CD14-positive monocyte (primary cell): ENCODE data around the gene INSYN2B. TPM values are rescaled to one million over a fixed set of nuclear protein-coding genes. Genes with fewer than 3 reads are reported as not detected.

Experiments used
- DNase-seq, 3 donors: peaks; one replicate each; pipeline ENCODE4 v3.0.0-alpha.2; 2011 to 2022
- H2AFZ ChIP-seq: 2 replicates; pipeline ENCODE4 v1.6.0; 2012; ENCODE audit warnings: mild to moderate bottlenecking, low read depth, low read length, inconsistent platforms; ENCODE audit not compliant: insufficient read depth, poor library complexity, severe bottlenecking
- H3K27ac ChIP-seq, 2 donors: 1 replicate in 1 of 2; 2 replicates in 1 of 2; pipeline ENCODE4 v1.5.1; 2012 to 2013; ENCODE audit warnings: low read length in 2 of 2, control low read depth in 1 of 2, inconsistent platforms in 1 of 2, low read depth in 1 of 2, mild to moderate bottlenecking in 1 of 2
- H3K27me3 ChIP-seq, 2 donors: one replicate each; pipeline versions ENCODE4 v1.6.0 to v1.6.1; 2011 to 2013; ENCODE audit warnings: low read length in 2 of 2; ENCODE audit not compliant: control insufficient read depth in 2 of 2, insufficient read depth in 2 of 2
- H3K36me3 ChIP-seq, 2 donors: replicated peaks in 1 of 2; 1 replicate in 1 of 2; 2 replicates in 1 of 2; pipeline versions ENCODE4 v1.5.1 to v1.6.1; 2012 to 2013; ENCODE audit warnings: low read length in 2 of 2, control low read depth in 1 of 2, inconsistent platforms in 1 of 2, mild to moderate bottlenecking in 1 of 2; ENCODE audit not compliant: insufficient read depth in 2 of 2, control insufficient read depth in 1 of 2
- H3K4me1 ChIP-seq, 2 donors: 1 replicate in 1 of 2; 2 replicates in 1 of 2; pipeline versions ENCODE4 v1.5.1 to v1.6.1; 2012 to 2013; ENCODE audit warnings: low read length in 2 of 2, control low read depth in 1 of 2, inconsistent platforms in 1 of 2, mild to moderate bottlenecking in 1 of 2, moderate library complexity in 1 of 2; ENCODE audit not compliant: insufficient read depth in 2 of 2, control insufficient read depth in 1 of 2
- H3K4me2 ChIP-seq: replicated peaks from 2 replicates; pipeline ENCODE3; 2012; ENCODE audit warnings: low read length, moderate library complexity, mild to moderate bottlenecking; ENCODE audit not compliant: poor library complexity, severe bottlenecking; ENCODE audit errors: extremely low read depth
- H3K4me3 ChIP-seq, 3 experiments: fragments of 200-600 bp in 1 of 3; sonication (generic) in 1 of 3; replicated peaks in 1 of 3; 1 replicate in 2 of 3; 2 replicates in 1 of 3; pipeline ENCODE4 v1.5.1; 2011 to 2013; ENCODE audit warnings: low read length in 3 of 3, mild to moderate bottlenecking in 3 of 3, control low read depth in 2 of 3, low read depth in 2 of 3, inconsistent platforms in 1 of 3, moderate library complexity in 1 of 3
- H3K79me2 ChIP-seq: 2 replicates; pipeline ENCODE4 v1.6.0; 2012; ENCODE audit warnings: mild to moderate bottlenecking, control low read depth, inconsistent platforms, low read length, moderate library complexity; ENCODE audit not compliant: insufficient read depth
- H3K9ac ChIP-seq: 2 replicates; pipeline ENCODE4 v1.6.0; 2017; ENCODE audit warnings: low read length, mild to moderate bottlenecking; ENCODE audit not compliant: insufficient read depth, poor library complexity, severe bottlenecking
- H3K9me3 ChIP-seq, 2 donors: replicated peaks in 1 of 2; 1 replicate in 1 of 2; 2 replicates in 1 of 2; pipeline versions ENCODE4 v1.5.1 to v1.6.1; 2012 to 2013; ENCODE audit warnings: low read length in 2 of 2, control low read depth in 1 of 2; ENCODE audit not compliant: control insufficient read depth in 1 of 2, insufficient read depth in 1 of 2
- H4K20me1 ChIP-seq: 2 replicates; pipeline ENCODE4 v1.6.0; 2012; ENCODE audit warnings: mild to moderate bottlenecking, low read length, control low read depth, moderate library complexity; ENCODE audit not compliant: insufficient read depth
- H3K27ac Mint-ChIP-seq, 7 donors: one replicate each; pipeline ENCODE4 v1.8.0; 2020; ENCODE audit warnings: mild to moderate bottlenecking in 7 of 7, mixed read lengths in 7 of 7, moderate library complexity in 6 of 7, inconsistent platforms in 2 of 7
- H3K27me3 Mint-ChIP-seq, 3 donors: one replicate each; pipeline ENCODE4 v1.8.0; 2021 to 2022; ENCODE audit warnings: low read depth in 3 of 3, mild to moderate bottlenecking in 3 of 3, mixed read lengths in 3 of 3, moderate library complexity in 3 of 3, inconsistent platforms in 1 of 3
- H3K36me3 Mint-ChIP-seq, 2 donors: one replicate each; pipeline ENCODE4 v1.8.0; 2020; ENCODE audit warnings: mixed read lengths in 2 of 2, inconsistent platforms in 1 of 2, mild to moderate bottlenecking in 1 of 2
- H3K4me1 Mint-ChIP-seq: one replicate; pipeline ENCODE4 v1.8.0; 2020; ENCODE audit warnings: mild to moderate bottlenecking, mixed read lengths
- H3K4me3 Mint-ChIP-seq, 2 donors: one replicate each; pipeline ENCODE4 v1.8.0; 2020; ENCODE audit warnings: mild to moderate bottlenecking in 2 of 2, mixed read lengths in 2 of 2, moderate library complexity in 1 of 2
- H3K9me3 Mint-ChIP-seq, 7 donors: one replicate each; pipeline ENCODE4 v1.8.0; 2020 to 2022; ENCODE audit warnings: mixed read lengths in 7 of 7, mild to moderate bottlenecking in 6 of 7, moderate library complexity in 6 of 7, inconsistent platforms in 2 of 7
- CTCF ChIP-seq: fragments of 200-600 bp; IDR thresholded peaks from one replicate; pipeline ENCODE4 v1.8.0; 2022; ENCODE audit warnings: antibody characterized with exemption, mild to moderate bottlenecking
- WGBS: methylation state at CpG from one replicate; pipeline ENCODE4 v1.1.5; 2013; ENCODE audit warnings: missing lambda C conversion rate; ENCODE audit not compliant: insufficient coverage; 5-methylcytosine and 5-hydroxymethylcytosine counted together
- intact Hi-C, 2 donors: fragments of 100-400 bp; cut with micrococcal nuclease; formaldehyde crosslinking; loops; one replicate each; pipeline versions ENCODE4 v1.15.0 to v1.15.1; 2023
- polyA plus RNA-seq, 3 donors: library from polyadenylated mRNA; depleted of rRNA in 1 of 3; unstranded in 2 of 3; stranded (reverse) in 1 of 3; fragments of 300-500 nt in 2 of 3; fragments of >200 nt in 1 of 3; fragmentation: Illumina TruSeq in 2 of 3; gene quantifications; 1 replicate in 2 of 3; 2 replicates in 1 of 3; pipeline ENCODE4 v1.2.3, GENCODE V29; 2012 to 2021

INSYN2B gene
- polyA plus RNA-seq, 3 donors = 0.17 TPM; not detected in 2

DNA sequence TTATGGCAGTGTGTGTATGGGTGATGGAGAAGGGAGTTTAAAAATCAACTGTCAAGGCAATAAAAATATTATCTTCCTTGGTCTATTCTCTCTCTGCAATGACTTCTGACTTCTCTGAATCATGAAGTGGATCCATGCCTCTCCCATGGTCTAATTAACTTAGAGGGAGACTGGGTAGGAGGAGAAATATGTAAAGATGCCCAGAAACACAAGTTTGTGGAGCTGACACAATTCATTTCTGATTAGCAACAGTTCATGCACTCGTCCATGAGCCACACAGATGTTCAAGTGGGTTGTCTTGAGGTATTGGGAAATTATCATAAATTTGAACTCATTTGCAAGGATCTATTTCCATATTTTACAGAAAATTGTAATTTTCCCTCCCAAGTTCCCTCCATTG, 38.1 kb downstream of the INSYN2B start:
- H3K4me3 ChIP-seq = no peak overlapping the region
- Mint-ChIP-seq H3K9me3 (peaks cover 0 to 3% (median 0%) of the 10 kb centered on the region in 7 donors), H3K36me3 (peaks cover 33 to 55% of the 10 kb centered on the region in 2 donors), H3K4me3 (no peak overlapping the region), H3K27ac (peak overlapping the region in 1 of 7 donors; percentile 11), H3K27me3 (peaks cover 0 to 4% (median 0%) of the 10 kb centered on the region in 3 donors), H3K4me1 (peaks cover 26% of the 10 kb centered on the region)
- H3K27me3 ChIP-seq = no peaks in the 10 kb centered on the region
- H4K20me1 ChIP-seq = peaks cover 99% of the 10 kb centered on the region
- no peak overlapping the region for H3K4me2 ChIP-seq
- H2AFZ ChIP-seq = no peak overlapping the region
- TF ChIP-seq CTCF = no peak
- H3K27ac ChIP-seq = no peak overlapping the region
- peaks cover 14 to 56% of the 10 kb centered on the region in 2 donors for H3K36me3 ChIP-seq
- H3K9me3 ChIP-seq = no peaks in the 10 kb centered on the region
- no peak overlapping the region for H3K9ac ChIP-seq
- H3K79me2 ChIP-seq = peaks cover 26% of the 10 kb centered on the region
- no CpG with 5 or more reads among the region's 1 CpG for WGBS
- no peak for DNase-seq
- H3K4me1 ChIP-seq = peaks cover 0 to 9% of the 10 kb centered on the region in 2 donors
- intact Hi-C loops = no loop called here

- Histone ChIP-seq H3K4me2 (no peak overlapping the region), H3K4me1 (peaks cover 0 to 9% of the 10 kb centered on the region in 2 donors), H3K27me3 (no peaks in the 10 kb centered on the region), H2AFZ (no peak overlapping the region), H3K79me2 (peaks cover 31% of the 10 kb centered on the region), H3K4me3 (no peak overlapping the region), H4K20me1 (peaks cover 99% of the 10 kb centered on the region), H3K9ac (no peak overlapping the region), H3K36me3 (peaks cover 9 to 56% of the 10 kb centered on the region in 2 donors), H3K9me3 (no peaks in the 10 kb centered on the region), H3K27ac (no peak overlapping the region)
- Mint-ChIP-seq H3K4me1 (peaks cover 26% of the 10 kb centered on the region), H3K4me3 (no peak overlapping the region), H3K36me3 (peaks cover 33 to 53% of the 10 kb centered on the region in 2 donors), H3K27ac (peak overlapping the region in 2 of 7 donors; percentile 39 to 66), H3K9me3 (peaks cover 0 to 3% (median 0%) of the 10 kb centered on the region in 7 donors), H3K27me3 (peaks cover 0 to 4% (median 0%) of the 10 kb centered on the region in 3 donors)
- DNase-seq = no peak
- TF ChIP-seq CTCF = no peak
- intact Hi-C loops = no loop called here
- WGBS = 86% methylated on average over 4 of the region's 7 CpGs
Measured at GRCh38 chr5:169941542-169941941, 38.8 kb downstream of the INSYN2B start.
